LHCN-M2 (cell line): ENCODE data around the gene RBMS3. TPM values are rescaled to one million over a fixed set of nuclear protein-coding genes. Genes with fewer than 3 reads are reported as not detected.

Source experiments
- DNase-seq: peaks from one replicate; pipeline ENCODE4 v3.0.0-alpha.2; 2012; ENCODE audit warnings: low read depth
- total RNA-seq: library from RNA; depleted of rRNA; stranded (reverse); fragments of >200 nt; gene quantifications from 2 replicates; pipeline ENCODE4 v1.2.3, GENCODE V29; 2014

The RBMS3 gene
- total RNA-seq, 1 experiment from 2014 or later: 13.8 TPM

GRCh38 chr3:29565236-29565635 is 284.4 kb downstream of the RBMS3 start:
- no peak for DNase-seq

DNA sequence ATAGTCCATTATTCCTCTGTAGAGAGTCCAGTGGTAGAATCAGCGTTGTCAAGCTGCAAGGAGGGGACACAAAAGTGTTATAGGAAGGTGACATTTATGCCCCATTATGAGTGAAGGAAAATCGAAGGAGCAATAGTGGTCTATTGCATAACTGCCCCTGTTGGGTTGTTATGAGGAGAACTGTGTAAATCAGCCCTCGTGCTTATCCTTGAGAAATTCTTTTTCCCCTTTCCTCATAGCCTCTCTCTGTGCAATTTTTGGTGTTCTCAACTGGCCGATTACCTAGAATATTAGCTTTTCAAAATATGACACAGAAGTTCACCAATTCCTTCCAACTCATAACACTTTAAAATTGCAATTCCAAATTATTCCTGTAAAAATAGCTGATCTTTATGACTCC is 286.6 kb downstream of the RBMS3 start:
- no peak for DNase-seq

DNA sequence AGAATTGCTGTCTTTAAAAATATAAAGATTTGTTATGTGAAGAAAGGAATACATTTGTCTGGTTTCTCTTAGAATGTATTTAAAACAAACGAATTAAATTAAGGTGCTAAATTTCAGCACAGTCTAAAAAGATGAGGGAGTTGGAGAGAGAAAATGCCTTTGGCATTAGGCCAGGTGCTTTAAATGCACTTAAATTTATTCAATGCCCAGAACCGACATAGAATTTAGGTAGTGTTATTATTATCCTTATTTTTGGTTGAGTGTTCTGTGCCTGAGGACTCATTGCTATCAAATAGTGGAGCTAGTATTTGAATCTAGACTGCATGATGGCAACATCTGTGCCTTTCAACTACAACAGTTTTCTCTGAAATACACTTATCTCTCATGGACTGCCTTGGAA is 287.5 kb downstream of the RBMS3 start:
- no peak for DNase-seq

DNA sequence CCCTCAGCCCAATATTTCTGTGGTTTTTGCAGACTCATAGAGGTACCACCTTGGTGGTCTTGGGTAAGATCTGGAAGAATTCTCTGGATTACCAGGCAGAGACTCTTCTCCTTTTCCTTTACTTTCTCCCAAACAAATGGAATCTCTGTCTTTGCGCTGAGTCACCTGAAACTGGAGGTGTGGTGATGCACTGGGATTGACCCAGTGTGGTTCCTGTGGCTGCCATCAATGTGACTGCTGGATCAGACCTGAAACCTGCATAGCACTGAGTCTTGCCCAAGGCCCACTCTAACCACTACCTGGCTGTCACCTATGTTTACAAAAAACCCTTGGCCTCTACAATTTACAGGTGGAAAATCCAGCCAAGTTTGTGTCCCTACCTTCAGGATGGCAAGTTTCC is 295.3 kb downstream of the RBMS3 start:
- DNase-seq: no peak

DNA sequence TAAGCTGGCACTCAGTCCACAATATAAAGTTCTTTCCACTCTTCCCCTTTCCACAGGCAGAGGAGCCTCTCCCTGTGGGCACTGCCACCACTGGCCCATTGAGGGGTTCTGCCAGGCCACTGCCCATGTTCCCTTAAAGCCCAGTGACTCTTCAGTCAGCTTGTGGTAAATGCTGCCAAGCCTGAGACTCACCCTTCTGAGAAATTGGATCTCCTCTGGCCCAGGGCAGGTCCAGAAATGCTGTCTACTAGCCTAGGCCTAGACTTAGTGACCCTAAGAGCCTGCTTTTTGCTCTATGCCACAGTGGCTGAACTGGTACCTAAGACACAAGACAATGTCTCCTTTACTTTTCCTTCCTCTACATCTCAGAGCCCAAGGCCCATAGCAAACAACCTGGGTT is 295.8 kb downstream of the RBMS3 start:
- DNase-seq: no peak

DNA sequence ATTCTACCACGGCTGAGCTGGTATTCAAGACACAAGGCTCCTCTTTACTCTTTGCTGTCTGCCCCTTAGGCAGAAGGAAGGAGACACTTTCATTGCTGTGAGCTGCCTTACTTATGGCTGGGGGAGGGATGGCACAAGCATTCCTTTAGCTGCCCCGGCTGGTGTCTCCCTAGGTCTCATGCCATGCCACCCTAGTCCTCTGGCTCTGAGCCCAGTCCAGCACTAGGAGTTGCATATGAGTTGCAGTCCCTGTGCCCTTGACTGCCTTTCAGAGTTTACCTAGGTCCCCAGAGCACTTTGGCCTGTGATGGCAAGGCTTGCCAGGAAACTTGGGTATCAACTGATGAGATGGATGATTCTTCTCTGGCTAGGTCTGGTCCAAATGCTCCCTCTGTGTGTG is 296.4 kb downstream of the RBMS3 start:
- DNase-seq: no peak

- DNase-seq: no peak
Measured at GRCh38 chr3:29581311-29581710, 300.4 kb downstream of the RBMS3 start.

- DNase-seq: no peak
Measured at GRCh38 chr3:29582273-29582672, 301.4 kb downstream of the RBMS3 start.

DNA sequence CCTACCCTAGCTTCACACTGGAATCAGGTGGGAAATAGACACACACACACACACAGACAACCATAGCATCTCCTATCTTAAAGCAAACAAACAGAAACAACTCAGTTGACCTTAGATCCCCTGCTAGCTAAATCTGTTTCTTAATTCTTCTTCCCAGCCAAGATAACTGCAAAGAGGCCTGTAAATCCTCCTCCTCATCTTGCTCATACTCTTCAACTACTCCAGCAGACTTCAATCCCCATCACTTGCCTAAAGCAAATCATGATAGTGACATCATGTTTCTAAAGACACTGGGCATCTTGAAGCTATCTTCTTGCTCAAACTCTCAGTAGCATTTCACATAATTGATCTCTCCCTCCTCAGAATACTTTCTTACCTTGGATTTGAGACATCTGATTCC is 303.0 kb downstream of the RBMS3 start:
- DNase-seq: no peak

- DNase-seq: no peak
Measured at GRCh38 chr3:29585368-29585767, 304.5 kb downstream of the RBMS3 start.

GRCh38 chr3:29587340-29587739 is 306.5 kb downstream of the RBMS3 start:
- DNase-seq: no peak

- no peak for DNase-seq
Measured at GRCh38 chr3:29590012-29590411, 309.1 kb downstream of the RBMS3 start.

DNA sequence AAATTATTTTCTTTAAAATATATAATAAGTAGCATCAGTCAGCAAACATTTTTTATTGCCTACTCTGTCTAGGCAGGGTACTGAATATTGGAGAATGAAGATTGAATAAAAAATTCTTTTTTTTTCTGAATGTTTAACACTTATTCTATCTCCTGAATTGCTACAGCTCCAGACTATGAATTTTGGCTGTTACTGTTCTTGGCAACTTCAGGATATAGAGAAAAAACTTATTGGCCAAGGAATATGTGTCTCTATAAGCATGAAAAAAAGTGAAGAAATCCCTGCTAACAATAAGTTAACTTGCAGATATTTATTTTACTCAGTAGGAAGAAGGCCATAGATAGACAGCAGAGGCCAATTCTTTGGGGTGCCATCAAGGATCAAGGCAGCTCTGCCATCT is 309.6 kb downstream of the RBMS3 start:
- DNase-seq: no peak

DNA sequence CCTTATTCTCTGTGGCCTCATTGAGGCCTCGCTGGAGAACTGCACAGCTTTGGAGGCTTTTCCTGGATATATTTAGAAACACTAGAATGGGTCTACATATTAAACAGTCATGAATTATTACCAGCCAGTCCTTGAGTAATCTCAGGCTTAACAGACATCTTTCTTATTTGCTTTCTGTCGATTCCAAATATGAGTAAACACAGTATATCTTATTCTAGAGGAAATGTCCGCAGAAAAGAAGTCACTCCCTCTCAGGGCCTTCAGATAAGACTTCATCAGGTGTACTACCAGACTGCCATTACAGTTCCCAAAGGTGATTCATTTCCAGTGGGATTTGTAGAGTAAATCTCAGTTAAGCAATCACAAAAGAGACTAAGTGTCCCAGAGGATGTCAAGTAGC is 310.7 kb downstream of the RBMS3 start:
- no peak for DNase-seq

GRCh38 chr3:29593802-29594201 is 312.9 kb downstream of the RBMS3 start:
- no peak for DNase-seq

DNA sequence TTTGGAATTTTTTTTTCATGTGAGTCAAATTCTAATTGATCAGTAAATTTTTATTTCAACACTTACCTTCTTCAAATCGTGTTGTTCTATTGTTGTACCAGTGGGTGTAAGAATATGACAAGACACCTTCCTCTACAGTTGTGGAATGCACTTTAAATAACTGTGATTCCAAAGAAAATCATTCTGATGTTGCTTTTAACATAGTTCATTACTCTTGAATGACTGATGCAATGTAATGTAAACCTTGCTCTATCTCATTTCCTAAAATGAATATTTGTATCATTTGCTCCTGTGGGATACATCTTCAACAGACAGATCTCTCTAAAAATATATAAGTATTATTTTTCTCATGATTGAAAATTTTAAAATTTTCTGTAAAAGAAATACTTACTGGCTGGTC is 313.4 kb downstream of the RBMS3 start:
- DNase-seq: no peak

DNA sequence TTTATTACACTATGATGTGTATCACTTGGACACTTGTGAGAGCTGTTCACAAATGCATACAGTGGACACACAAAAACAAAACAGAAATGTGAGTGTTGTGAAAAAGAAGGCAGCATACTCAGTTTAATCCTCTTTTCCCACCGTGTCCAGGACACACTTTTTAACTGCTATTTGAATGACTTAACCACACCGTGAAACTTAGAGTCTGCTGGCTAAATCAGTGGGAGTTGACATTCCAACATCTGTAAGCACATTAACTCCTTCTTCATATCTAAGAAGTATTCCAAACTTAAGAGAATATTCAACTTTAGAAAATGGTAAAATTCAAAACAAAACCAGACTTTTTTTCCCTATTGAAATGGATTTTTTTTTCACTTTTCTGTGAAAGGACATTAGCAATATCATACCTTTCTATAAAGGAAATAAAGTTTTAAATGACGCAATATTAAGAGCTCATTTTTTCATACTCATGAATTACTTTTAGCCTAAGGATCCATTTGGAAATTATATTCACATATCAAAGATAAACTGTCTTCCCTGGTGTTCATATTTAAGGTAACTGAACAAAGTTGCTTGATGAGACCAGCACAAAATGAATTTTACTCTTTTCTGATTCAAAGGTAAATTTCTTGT is 316.6 kb downstream of the RBMS3 start:
- peak; percentile 17 for DNase-seq

DNA sequence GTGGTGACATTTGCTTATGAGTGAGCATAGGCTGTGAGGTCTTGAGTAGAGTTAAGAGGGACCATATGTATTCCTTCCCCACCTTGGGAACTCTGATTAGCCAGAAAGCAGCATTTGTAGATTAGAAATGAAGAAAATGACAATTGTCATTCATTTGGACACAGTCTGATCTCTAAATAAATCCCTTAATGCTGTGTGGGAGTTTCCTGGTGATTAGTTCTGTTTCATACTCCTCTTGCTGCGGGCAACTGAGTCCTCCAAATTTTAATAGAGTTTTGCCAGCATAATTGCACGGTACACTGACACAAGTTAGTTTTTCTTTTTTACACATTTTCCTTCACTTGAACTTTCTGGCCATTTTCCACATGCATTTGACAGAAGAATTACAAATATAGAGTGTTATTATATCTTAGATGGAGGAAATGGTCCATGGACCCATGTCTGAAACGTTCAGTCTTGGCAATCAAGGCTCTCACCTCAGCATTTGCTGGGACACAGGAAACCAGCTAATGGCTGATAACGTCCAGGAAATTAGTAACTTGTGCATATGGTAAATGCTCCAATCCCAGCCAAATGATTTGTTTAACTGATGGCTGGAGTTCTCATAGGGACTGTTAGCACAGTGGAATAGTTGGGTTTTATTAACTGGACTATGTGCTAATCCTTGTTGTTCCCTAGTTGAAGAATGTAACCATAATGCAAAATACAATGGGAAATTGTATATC is 321.2 kb downstream of the RBMS3 start:
- no peak for DNase-seq

- DNase-seq: peak; percentile 29
Measured at GRCh38 chr3:29605845-29606244, 325.0 kb downstream of the RBMS3 start.

DNA sequence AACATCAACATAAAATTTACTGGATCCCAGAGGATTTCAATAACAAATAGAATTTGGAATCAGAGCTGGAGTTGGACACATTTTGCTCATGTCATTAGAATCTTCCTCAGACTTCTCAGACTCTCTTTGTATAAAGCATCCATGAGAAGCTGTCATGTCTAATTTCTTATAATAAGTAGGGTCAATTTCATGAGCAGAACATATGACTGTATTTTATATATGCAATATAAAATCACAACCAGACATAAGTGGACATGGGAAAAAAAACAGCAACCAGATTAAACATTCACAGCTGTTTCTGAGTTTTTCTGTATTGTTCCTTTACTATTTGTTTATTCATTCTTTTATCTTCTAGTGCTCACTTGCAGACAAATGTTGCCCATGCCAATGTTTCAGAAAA is 325.5 kb downstream of the RBMS3 start:
- no peak for DNase-seq

GRCh38 chr3:29608414-29609327 is 327.8 kb downstream of the RBMS3 start:
- DNase-seq: no peak

- DNase-seq: no peak
Measured at GRCh38 chr3:29609328-29609811, 328.5 kb downstream of the RBMS3 start.
